Stomach (tissue), 9 donors: Measurements from ENCODE around the gene SCAMP1. TPM values are rescaled to one million over a fixed set of nuclear protein-coding genes. Genes with fewer than 3 reads are reported as not detected.

Experiments
- DNase-seq, 2 donors: peaks; one replicate each; pipeline versions ENCODE4 v3.0.0 to v3.0.0-alpha.2; 2013 to 2019
- H3K27ac ChIP-seq, 5 donors: fragments of 200-600 bp in 4 of 5; sonication (generic) in 4 of 5; one replicate each; pipeline ENCODE4 v1.5.1; 2013 to 2019; ENCODE audit warnings: mild to moderate bottlenecking in 1 of 5, moderate library complexity in 1 of 5
- H3K27me3 ChIP-seq, 3 donors: fragments of 200-600 bp; sonication (generic); one replicate each; pipeline ENCODE4 v1.5.1; 2017 to 2019; ENCODE audit warnings: mixed run types in 1 of 3
- H3K36me3 ChIP-seq, 4 donors: fragments of 200-600 bp; sonication (generic); 1 replicate in 3 of 4; 2 replicates in 1 of 4; pipeline ENCODE4 v1.5.1; 2016 to 2019
- H3K4me1 ChIP-seq, 4 donors: fragments of 200-600 bp; sonication (generic); one replicate each; pipeline ENCODE4 v1.5.1; 2016 to 2019
- H3K4me3 ChIP-seq, 4 donors: fragments of 200-600 bp; sonication (generic) in 3 of 4; one replicate each; pipeline ENCODE4 v1.5.1; 2016 to 2019; ENCODE audit warnings: mild to moderate bottlenecking in 1 of 4
- H3K9me3 ChIP-seq, 4 donors: fragments of 200-600 bp; sonication (generic); one replicate each; pipeline ENCODE4 v1.5.1; 2016 to 2019
- EP300 ChIP-seq: sonication (generic); formaldehyde crosslinking; IDR thresholded peaks from one replicate; pipeline ENCODE4 v1.6.1; 2017; ENCODE audit warnings: antibody characterized with exemption
- POLR2A ChIP-seq, 4 donors: fragments of 450-650 bp; IDR thresholded peaks; one replicate each; pipeline ENCODE4 v1.6.1; 2016; ENCODE audit warnings: antibody characterized with exemption in 4 of 4, control low read depth in 2 of 4, mild to moderate bottlenecking in 1 of 4, moderate library complexity in 1 of 4
- POLR2AphosphoS5 ChIP-seq, 3 donors: sonication (generic); formaldehyde crosslinking; IDR thresholded peaks; one replicate each; pipeline ENCODE4 v1.6.1; 2016; ENCODE audit warnings: antibody characterized with exemption in 3 of 3
- WGBS, 5 donors: extraction: QIAGEN DNeasy Blood & Tissue Kit in 3 of 5; methylation state at CpG; one replicate each; pipeline versions ENCODE4 v1.1.5 to v1.1.7; 2013 to 2018; 5-methylcytosine and 5-hydroxymethylcytosine counted together
- intact Hi-C: fragments of 100-400 bp; cut with DNase I; formaldehyde crosslinking; loops from one replicate; pipeline ENCODE4 v1.15.1; 2023; ENCODE audit warnings: low total_unique reads
- polyA plus RNA-seq, 3 donors: library from polyadenylated mRNA; stranded (reverse); fragments of 200-250 nt; gene quantifications; one replicate each; pipeline ENCODE4 v1.2.3, GENCODE V29; 2013
- total RNA-seq, 5 donors: library from RNA; depleted of rRNA; stranded (reverse); fragments of >200 nt; gene quantifications; one replicate each; pipeline versions ENCODE4 v1.1.0 to v1.2.3, GENCODE V29; 2014 to 2016
- TF ChIP-seq, protein P1 (sequence below), 7 experiments: fragments of 450-650 bp in 4 of 7; fragments of 200-600 bp in 3 of 7; sonication (generic) in 3 of 7; IDR thresholded peaks; one replicate each; pipeline ENCODE4 v1.5.1; 2016 to 2019; ENCODE audit warnings: antibody characterized with exemption in 7 of 7, control low read depth in 2 of 7, mild to moderate bottlenecking in 1 of 7
- donor health status: healthy with polysubstance abuse.
- donor health status: Bipolar disorder and iron deficiency.
- donor health status: healthy.

The SCAMP1 gene
- total and polyA plus RNA-seq, 8 donors = 7.2 to 77.3 (median 14.7) TPM

GRCh38 chr5:78500028-78500427, 139.6 kb downstream of the SCAMP1 start:
- DNase-seq = no peak
- no peak overlapping the region for H3K27ac ChIP-seq
- intact Hi-C loops = no loop called here
- 60 to 81% (median 66%) methylated on average over 2 of the region's 2 CpGs for WGBS, 5 donors
- H3K27me3 ChIP-seq = no peaks in the 10 kb centered on the region
- no peaks in the 10 kb centered on the region for H3K9me3 ChIP-seq
- TF ChIP-seq EP300 (no peak), POLR2AphosphoS5 (IDR thresholded peaks at IDR 0.05) (no peak), POLR2A (IDR thresholded peaks at IDR 0.05) (no peak)
- TF ChIP-seq, protein P1, sequence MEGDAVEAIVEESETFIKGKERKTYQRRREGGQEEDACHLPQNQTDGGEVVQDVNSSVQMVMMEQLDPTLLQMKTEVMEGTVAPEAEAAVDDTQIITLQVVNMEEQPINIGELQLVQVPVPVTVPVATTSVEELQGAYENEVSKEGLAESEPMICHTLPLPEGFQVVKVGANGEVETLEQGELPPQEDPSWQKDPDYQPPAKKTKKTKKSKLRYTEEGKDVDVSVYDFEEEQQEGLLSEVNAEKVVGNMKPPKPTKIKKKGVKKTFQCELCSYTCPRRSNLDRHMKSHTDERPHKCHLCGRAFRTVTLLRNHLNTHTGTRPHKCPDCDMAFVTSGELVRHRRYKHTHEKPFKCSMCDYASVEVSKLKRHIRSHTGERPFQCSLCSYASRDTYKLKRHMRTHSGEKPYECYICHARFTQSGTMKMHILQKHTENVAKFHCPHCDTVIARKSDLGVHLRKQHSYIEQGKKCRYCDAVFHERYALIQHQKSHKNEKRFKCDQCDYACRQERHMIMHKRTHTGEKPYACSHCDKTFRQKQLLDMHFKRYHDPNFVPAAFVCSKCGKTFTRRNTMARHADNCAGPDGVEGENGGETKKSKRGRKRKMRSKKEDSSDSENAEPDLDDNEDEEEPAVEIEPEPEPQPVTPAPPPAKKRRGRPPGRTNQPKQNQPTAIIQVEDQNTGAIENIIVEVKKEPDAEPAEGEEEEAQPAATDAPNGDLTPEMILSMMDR (IDR thresholded peaks at IDR 0.05) = no peak
- H3K4me1 ChIP-seq = peaks cover 20 to 86% (median 39%) of the 10 kb centered on the region in 4 donors
- H3K4me3 ChIP-seq = no peak overlapping the region
- H3K36me3 ChIP-seq = no peaks in the 10 kb centered on the region

GRCh38 chr5:78500871-78501270, 140.5 kb downstream of the SCAMP1 start:
- 93 to 96% (median 95%) methylated on average over 5 of the region's 5 CpGs for WGBS, 5 donors
- H3K9me3 ChIP-seq = no peaks in the 10 kb centered on the region
- no peak overlapping the region for H3K27ac ChIP-seq
- TF ChIP-seq, protein P1 (IDR thresholded peaks at IDR 0.05) = no peak
- TF ChIP-seq POLR2A (IDR thresholded peaks at IDR 0.05) (no peak), POLR2AphosphoS5 (IDR thresholded peaks at IDR 0.05) (no peak), EP300 (no peak)
- H3K4me3 ChIP-seq = no peak overlapping the region
- intact Hi-C loops = no loop called here
- H3K27me3 ChIP-seq = no peaks in the 10 kb centered on the region
- peaks cover 26 to 86% (median 45%) of the 10 kb centered on the region in 4 donors for H3K4me1 ChIP-seq
- no peak for DNase-seq
- no peaks in the 10 kb centered on the region for H3K36me3 ChIP-seq

DNA sequence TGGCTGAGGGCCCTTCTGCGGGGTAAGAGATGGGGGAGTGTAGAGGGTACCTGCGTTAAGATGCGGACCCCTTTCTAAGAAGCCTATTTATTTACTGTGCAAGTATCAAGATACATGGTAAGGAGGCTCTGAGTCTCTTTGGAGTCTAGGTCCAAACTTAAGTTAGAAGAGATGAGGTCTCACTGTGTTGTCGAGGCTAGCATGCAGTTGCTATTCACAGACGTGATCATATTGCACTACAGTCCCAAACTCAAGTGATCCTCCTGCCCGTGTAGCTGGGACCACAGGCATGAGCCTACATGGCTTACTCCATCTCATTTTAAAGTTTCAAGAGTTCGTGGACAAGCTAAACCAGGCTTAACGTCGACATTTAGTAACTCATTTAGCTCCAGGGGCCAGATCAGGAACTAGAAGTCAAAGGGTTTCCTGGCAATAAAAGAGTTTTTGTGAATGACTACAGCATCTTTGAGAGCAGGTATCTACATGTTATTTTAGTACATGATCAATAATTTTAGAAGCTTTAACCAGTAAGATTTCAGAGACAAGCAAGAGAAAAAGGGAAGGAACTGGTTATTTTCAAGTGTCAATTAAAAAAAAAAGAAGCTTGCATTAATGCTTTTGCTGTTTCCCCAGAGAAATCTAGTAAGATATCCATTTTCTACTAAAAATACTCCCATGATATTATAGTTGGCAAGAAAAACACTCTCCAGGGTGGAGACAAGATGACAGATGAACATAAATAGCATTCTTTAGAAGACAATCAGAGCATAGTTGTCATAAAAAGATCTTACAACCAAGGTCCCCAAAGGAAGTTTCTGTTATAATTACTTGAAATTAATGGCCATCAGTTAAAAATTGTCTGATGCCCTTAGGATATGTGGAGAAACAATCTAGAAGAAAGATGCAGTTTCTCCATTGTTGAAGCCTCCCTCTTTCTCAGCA, 141.3 kb downstream of the SCAMP1 start:
- H3K27me3 ChIP-seq = no peaks in the 10 kb centered on the region
- no peaks in the 10 kb centered on the region for H3K36me3 ChIP-seq
- intact Hi-C loops = no loop called here
- WGBS, 5 donors = 66 to 81% (median 68%) methylated on average over 9 of the region's 9 CpGs
- TF ChIP-seq POLR2AphosphoS5 (IDR thresholded peaks at IDR 0.05) (no peak), POLR2A (IDR thresholded peaks at IDR 0.05) (no peak), EP300 (no peak)
- TF ChIP-seq, protein P1 (IDR thresholded peaks at IDR 0.05) = no peak
- no peaks in the 10 kb centered on the region for H3K9me3 ChIP-seq
- H3K4me1 ChIP-seq = peaks cover 22 to 86% (median 45%) of the 10 kb centered on the region in 4 donors
- peak in 1 of 2 donors; percentile 35 for DNase-seq
- H3K4me3 ChIP-seq = no peak overlapping the region
- H3K27ac ChIP-seq = peak overlapping the region in 1 of 5 donors; percentile 5

DNA sequence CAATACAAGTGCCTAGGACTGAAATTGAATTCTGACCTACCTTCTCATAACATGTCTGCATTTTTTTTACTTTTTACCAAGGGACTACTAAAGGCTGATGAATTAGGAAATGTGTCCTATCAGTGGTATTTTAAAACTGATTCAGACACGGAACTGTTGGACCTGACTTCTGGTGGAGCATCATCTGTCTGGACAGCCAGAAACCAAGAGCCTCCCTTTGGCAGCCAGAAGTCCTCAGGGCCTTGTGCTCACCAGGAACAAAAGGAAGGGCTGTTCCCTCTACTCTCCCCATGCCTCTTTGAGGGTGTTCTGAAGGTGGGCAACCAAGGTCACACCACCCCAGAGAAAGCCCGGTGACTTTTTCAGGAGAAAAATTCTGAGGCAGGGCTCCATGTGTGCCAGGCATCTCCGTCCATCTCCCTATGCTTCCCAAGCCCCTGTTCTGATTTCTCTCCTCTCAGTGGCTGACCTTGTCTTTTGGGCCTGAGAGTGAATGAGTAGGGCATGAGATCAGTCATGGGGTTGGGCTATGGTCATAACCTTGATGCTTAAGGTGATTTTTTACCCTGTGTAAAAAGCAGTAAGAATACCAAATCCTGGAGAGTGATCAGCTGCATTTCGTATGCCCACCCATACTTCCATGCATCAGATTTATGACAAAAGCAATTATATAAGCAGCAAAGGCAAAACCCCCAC, 143.7 kb downstream of the SCAMP1 start:
- peak in 1 of 2 donors; percentile 33 for DNase-seq
- intact Hi-C loops = no loop called here
- 80 to 88% (median 85%) methylated on average over 4 of the region's 4 CpGs for WGBS, 5 donors
- Histone ChIP-seq H3K36me3 (no peaks in the 10 kb centered on the region), H3K9me3 (no peaks in the 10 kb centered on the region), H3K4me3 (no peak overlapping the region), H3K27ac (peak overlapping the region in 4 of 5 donors; percentile 61 to 80 (median 72)), H3K4me1 (peaks cover 18 to 83% (median 48%) of the 10 kb centered on the region in 4 donors), H3K27me3 (no peaks in the 10 kb centered on the region)
- TF ChIP-seq, protein P1 (IDR thresholded peaks at IDR 0.05) = no peak
- TF ChIP-seq POLR2AphosphoS5 (IDR thresholded peaks at IDR 0.05) = no peak
- TF ChIP-seq EP300 = no peak
- no peak for TF ChIP-seq POLR2A (IDR thresholded peaks at IDR 0.05)
